NCI-H2227 treated with DMSO at 0.1 percent for 48 hours (cell line): ENCODE measurements around the gene GMEB2.
"Not testable (repeated sequence)": the region's sequence is repeated elsewhere in the genome, so short reads cannot be mapped to it uniquely, and the experiment has no call there.

Source experiments
- DNase-seq: peaks from one replicate; lab custom pipeline; 2025; lab: John Stamatoyannopoulos, UW

The GMEB2 gene

DNA sequence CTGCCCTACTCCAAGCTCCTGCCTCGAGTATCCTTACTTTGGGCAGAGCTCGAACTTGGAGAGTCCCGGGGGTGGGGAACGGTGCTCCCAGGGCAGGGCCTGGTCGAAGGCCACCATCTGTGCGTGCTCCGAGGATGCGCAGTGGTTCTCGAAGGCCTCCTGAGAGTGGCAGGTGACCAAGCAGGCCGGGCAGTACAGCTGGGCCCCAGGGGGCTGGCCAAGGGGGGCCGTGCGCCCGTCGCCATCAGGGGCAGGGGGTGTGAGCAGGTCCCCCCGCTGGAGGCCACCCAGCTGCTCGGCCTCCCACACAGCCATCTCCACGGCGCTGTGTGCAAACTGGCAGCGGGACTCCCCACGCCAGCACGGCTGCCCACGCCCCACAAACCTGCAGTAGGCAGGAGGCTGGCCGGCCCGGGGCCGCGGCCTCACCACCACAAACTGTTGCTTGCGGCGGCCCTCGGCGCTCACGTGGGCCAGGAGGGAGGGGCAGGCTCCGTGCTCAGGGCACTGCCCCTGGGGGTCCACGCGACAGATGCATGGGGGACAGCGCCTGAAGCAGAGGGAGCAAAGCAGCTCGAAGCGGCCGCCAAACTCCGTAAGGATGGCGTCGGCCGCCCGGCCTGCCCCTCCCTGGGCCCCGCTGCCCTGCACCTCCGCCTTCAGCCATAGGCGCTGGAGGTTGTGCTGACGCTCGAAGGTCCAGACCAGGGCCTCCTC, 54.7 kb downstream of the GMEB2 start:
- DNase-seq = no peak

DNA sequence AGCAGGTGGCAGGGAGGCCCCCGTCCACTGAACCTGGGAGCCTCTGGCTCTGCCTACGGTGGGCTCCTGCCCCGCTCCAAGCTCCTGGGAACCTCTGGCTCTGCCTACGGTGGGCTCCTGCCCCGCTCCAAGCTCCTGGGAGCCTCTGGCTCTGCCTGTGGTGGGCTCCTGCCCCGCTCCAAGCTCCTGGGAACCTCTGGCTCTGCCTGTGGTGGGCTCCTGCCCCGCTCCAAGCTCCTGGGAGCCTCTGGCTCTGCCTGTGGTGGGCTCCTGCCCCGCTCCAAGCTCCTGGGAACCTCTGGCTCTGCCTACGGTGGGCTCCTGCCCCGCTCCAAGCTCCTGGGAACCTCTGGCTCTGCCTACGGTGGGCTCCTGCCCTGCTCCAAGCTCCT, 55.8 kb downstream of the GMEB2 start:
- DNase-seq = not testable (repeated sequence)

DNA sequence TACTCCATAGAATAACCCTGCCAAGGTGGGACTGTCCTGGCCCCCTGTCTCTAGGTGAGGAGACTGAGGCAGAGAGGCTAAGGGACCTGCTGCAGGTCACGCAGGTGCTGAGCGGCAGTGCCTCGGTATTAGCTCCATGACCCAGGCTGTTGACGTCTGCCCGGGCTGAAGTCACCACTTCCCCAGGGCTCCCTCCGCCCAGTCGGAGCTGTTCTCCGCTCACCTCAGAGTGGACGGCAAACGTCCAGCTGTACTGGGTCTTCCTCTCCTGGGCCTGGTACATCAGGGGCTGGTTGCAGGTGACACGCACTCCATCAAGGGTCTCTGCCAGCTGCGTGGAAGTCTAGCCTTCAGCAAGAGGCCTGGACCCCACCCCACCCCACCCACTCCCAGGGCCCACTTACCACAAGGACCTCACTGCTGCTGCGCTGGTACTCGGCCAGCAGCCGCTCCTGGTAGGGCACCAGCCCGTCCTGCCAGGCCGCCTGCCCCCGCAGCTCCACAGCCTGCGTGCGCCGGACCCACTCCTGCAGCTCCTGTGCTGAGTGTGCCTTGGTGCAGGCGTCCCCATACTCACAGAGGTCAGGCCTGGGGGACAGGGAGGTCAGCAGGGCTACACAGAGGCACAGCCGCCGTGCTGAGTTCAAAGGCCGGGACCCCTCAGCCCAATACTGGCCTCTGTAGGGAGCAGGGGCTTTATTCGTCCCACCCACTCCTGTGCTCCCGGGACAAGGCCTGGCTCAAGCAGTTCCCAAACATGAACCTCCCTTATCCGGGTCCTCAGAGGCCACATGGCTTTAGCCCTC, 56.4 kb downstream of the GMEB2 start:
- DNase-seq = no peak

DNA sequence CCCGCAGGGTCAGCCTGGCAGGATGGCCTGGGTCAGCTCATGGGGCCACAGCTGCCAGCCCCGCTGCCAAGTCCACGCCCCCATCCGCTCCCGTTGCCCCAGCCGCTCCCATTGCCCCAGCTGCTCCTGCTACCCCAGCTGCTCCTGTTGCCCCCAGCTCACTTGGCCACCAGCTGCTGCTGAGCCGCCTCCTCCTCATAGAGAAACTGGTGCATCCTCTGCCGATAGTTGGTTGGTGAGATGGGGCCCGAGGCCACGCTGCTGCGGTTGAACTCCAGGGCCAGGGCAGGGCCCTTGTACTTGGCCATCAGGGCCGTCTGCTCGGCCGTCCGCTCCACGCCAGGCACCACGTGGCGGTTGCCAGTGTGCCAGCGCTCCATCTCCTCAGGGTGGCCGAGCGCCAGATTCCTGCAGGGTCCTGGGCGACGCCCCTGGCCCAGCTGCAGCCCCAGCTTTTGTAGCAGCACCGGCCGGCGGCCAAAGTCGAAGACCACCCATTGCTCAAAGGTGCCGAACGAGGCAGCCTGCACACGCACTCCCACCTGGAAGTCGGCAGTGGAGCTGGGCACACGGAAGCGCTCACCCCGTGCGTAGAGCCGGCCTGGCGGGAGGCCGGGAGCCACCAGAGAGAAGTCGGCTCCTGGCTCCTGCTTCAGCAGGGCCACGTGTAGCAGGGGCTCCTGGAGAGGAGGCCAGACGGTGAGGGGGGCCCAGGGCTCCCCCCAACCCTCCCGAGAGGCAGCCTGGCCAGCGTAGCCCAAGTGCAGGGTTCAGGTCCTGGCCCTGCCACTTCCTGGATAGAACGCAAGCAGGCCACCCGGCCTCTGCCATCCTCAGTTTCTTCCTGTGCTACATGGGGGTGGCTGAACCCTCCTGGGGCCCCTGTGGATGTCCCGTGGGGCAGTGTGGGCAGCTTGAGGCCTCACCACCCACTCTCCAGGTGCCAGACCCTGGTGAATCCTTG, 57.6 kb downstream of the GMEB2 start:
- DNase-seq = no peak

DNA sequence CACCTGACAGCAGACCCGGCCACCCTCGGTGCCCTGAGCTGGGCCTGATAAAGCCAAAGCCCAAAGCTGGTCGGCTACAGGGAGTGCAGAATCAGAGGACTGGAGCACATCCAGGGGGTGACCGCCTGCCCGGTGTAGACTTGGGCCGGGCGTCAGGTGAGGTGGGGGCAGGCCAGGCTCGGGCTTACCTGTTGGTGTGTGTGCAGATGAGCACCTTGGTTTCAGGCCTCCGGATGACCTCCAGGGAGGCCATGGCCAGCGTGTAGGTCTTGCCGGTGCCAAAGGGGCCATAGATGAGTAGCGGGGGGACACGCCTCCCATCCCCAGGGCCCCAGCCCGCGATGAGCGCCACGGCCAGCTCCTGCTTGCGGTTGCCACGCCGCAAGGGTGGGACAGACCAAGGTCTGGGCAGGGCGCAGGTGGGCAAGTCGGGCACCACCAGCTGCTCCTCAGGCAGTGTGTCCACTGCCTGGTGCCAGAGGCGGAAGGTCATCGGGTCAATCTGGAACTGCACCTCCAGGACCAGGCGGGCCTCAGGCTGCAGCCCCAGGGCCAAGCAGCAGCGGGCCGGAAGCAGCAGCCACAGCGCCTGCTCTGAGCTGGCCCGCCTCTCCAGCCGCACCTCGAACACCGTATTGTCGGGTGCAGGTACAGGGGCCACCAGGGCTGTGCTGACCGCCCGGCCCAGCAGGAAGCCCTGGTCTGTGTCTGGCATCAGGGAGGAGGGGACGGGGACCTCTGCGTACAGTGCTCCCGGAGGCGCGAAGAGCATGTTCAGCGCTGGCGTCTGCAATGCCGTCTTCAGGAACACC, 58.5 kb downstream of the GMEB2 start:
- DNase-seq = no peak

DNA sequence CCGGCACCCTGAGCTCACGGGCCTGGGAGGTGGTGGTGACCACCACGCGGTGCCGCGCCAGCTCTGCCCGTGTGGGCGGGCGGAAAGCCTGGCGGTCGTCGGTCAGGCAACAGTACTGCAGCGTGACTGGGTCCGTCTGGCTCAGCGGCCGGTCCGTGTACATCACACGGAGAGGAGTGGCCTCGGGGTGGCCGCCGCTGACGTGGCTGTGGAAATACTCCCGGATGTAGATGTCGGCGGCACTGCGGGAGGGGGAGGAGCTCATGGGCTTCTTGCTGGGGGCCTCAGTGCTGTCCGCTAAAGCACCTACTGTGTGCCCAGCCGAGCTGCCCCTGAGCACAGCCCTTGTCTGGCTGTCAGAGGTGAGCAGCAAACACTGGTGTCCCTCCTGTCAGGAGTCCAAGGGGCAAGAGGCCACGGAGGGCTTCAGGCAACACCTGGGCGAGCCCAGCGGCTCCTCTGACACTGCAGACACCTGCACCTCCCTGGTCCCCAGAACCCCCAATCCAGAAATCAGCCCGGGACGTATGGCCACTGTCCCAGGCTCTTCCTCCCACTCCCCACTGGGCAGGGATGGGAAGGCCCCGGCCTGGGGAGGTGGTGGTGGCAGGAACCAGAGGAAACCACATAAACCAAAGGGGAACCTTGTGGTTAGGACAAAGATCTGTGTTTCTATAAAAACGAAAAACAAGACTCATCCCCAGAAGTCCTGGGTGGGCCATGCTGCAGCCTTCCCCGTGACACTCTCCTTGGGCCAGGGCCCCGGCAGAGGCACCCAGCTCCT, 59.3 kb downstream of the GMEB2 start:
- DNase-seq = no peak

DNA sequence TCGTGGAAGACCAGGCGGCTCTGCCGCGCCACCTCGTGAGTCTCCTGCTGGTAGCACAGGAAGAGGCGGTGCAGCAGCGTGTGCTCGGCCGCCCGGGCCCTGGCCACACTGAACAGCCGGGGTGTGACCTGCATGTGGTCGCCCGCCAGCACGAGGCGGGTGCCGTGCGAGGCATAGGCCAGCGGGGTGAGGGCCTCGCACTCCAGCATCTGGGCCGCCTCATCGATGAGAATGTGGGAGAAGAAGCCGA, 59.8 kb downstream of the GMEB2 start:
- no peak for DNase-seq

DNA sequence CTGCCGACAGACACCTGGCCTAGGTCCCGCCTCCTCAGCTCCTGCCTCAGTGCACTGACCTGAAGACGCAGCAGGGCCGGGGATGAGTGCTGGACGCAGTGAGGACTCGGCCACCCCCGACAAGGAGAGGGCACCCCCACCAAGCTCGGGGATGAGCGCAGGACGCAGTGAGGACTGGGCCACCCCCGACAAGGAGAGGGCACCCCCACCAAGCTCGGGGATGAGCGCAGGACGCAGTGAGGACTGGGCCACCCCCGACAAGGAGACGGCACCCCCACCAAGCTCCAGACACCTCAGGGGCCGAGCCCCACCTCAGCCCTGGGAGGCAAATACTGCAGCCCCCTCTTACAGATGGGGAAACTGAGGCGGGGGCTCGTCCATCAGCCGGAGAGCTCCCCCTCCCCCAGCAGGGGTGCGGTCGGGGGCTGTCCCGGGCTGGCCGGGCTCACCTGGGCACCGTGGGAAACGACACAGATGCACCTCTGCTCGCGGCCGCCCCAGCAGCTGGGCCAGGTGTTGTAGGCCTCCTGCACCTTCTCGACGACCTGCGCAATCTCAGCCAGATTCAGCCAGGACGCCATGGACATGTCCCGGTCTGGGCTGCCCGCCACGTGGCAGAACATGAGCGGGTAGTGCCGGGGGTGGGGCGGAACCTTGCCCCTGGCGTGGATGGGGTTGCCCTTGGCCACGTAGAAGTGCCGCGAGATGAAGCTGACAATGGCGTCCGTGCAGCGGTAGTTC, 60.3 kb downstream of the GMEB2 start:
- DNase-seq = no peak

DNA sequence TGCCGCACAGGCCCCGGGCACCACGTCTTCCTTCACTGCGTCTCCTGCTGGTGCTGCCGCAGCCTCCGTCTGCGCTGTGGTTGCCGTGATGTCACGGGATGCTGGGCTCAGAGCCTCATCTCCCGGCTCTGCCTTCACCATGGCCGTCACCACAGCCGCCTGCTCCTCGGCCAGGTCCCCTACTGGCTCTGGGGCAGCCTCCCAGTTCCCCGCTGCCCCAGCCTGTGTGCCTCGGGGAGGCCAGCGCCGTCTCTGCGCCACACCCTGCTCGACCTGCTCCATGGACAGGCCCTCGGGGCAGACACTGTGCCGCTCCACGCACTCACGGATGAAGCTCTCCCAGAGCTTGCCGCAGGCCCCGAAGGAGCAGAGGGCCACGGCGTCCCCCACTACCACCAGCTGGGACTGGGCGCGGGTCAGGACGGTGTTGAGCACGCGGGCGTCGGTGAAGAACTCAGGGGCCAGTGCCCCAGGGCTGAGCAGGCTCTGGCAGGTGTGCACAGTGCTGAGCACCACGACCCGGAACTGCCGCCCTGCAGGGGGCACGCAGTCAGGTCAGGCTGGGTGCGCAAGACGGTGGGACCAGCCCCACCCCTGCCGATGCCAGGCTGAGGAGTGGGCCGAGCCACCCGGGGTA, 61.1 kb downstream of the GMEB2 start:
- no peak for DNase-seq

DNA sequence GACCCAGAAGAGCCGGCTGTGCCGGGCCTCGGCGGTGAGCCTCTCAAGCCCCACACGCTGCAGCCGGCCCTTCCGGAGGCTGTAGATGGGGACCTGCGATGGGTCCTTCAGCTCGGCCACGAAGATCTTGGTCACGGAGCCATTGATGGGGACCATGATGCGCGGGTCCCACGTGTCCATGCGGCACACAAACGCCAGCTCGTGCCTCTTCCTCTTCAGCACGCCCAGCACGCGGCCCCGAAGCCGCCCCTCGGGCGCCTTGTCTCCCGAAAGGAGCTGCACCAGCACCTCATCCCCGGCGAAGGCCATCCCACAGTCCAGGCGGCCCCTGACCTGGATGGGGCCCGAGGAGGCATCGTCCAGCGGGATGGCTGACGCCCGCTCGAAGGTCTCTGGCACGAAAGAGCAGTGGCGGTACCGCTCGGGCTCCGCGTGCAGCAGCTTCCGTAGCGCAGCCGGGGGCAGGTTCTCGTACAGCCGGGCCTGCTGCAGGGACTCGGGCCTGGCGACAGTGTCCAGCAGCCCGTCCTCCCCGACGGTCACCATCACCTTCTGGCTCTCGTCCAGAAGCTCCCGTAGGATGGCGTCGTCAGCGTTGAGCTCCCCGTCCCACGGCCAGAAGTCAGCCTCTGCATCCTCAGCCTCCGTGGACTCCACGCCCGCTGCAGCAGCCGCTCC, 61.7 kb downstream of the GMEB2 start:
- no peak for DNase-seq

DNA sequence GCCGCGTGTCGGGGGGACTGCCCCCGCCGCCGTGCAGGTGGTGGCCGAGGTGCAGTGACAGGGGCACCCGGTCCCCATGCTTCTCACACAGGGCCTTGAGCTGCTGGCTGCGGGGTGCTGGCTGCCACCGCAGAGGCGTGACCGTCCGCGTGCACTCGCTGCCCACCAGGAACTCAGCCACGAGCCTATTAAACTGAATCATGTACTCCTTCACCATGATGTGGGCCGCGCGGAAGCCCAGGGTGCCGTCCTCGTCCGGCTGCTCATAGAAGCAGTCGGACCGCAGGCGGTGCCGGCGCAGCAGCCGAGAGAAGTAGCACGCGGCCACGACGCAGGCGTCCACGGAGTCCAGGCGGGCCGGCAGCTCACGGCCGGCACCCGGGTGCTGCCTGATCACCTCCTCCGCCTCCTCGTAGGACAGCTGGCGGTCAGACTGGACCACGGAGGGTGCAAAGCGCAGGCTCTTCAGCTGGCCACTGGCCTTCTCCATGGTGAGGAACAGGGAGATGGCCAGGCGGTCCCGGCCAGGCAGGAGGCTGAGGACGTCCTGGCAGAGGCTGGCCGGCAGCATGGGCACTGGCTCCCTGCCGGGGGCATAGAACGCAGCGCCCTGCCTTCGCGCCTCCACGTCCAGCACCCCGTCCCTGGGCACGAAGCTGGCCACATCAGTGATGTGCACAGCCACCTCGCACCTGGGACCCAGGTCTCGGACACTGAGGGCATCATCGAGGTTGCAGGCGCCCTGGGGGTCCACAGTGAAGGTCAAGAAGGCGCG, 62.7 kb downstream of the GMEB2 start:
- DNase-seq = no peak

DNA sequence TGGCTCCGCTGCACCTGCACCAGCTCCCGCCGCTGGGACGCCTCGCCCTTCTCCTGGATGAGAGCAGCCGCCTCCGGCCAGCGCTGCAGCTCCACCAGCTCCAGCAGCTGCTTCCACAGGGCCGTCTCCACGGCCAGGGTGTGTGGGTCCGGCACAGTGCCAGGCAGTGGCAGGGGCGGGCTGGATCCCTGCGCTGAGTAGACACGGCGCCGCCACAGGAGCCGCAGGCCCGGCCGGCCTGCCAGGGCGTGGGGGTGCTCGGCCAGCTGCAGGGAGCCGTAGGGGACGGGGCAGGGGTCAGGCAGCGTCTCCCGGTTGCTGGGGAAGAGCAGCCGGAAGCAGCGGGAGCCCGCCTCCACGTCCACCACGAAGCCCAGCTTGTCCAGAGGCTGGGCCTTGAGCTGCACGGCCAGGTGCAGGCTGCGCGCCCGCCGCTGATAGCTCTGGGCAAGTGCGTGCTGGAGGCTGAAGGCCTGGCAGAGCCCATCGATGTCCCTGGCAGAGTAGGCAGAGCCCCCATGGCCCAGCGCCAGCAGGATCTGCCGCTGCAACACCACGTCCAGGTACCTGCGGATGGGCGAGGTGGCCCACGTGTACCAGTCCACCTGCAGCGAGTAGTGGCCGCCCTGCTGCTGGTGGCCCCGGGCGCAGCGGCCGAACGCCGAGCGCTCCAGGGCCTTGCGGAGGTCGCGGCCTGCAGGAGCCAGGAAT, 63.5 kb downstream of the GMEB2 start:
- no peak for DNase-seq

DNA sequence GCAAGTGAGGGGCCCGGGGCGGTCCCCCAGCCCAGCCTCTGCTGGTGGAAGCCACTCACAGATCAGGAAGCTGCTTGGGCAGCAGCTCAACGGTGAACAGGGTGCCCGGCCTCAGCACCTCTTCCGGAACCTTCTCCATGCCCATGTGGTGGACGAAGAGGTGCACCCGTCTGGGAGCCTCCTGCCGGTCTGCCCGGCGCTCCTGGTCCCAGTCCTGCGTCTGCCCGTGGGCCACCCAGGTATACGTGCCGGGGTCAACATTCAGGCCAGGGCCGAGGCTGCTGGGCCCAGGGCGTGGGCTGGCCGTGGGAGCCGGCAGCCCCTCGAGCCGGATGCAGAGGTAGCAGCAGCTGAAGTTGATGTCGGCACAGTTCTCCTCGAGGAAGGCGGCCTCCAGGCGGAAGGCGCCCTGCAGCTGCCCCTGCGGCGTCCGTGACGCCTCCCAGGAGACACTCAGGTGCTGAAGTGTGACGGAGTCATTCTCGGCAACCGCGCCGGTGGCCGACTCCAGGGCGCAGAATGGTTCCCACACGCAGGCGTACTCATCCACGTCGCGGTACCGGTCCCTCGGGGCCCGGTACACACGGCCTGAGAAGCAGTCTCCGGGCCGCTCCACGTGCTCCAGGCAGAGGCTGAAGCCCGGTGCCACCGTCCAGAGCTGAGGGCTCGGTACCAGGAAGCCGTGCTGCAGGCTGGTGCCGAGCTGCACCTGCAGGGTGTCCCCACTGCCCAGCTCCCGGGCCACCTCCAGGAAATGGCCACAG, 64.3 kb downstream of the GMEB2 start:
- no peak for DNase-seq

DNA sequence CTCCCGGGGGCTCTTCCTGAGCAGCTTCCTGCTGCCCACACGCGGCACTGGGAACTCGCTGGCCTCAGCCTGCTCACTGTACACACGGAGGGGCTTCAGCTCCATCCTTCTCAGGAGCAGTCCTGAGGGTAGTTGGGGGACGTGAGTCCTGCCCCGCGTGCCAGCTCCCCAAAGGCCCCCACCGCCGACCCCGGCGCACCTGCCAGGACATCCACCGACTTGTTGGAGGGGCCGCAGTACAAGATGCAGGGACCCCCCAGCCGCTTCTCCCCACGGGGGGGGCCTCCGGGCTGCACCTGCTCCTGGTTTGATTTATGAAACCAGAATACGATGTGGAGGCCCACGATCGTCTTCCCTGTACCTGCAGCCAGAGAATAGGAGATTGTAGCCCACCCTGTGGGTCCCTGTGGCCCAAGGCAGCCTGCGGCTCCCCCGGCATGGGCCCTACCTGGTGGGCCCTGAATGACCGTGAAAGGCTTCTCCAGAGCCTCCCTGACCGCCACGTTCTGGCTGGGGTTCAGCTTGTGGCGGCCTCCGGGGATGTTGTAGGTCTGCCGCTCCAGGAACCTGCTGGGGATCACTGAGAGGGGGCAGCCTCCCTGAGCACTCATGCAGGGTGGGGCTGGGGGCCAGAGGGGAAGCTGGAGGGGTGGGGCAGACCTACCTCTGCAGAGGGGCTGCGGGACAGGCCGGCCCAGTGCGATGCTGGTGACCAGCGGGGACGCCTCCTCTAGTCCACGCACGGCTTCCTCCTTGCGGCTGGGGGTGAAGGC, 65.1 kb downstream of the GMEB2 start:
- DNase-seq = no peak

DNA sequence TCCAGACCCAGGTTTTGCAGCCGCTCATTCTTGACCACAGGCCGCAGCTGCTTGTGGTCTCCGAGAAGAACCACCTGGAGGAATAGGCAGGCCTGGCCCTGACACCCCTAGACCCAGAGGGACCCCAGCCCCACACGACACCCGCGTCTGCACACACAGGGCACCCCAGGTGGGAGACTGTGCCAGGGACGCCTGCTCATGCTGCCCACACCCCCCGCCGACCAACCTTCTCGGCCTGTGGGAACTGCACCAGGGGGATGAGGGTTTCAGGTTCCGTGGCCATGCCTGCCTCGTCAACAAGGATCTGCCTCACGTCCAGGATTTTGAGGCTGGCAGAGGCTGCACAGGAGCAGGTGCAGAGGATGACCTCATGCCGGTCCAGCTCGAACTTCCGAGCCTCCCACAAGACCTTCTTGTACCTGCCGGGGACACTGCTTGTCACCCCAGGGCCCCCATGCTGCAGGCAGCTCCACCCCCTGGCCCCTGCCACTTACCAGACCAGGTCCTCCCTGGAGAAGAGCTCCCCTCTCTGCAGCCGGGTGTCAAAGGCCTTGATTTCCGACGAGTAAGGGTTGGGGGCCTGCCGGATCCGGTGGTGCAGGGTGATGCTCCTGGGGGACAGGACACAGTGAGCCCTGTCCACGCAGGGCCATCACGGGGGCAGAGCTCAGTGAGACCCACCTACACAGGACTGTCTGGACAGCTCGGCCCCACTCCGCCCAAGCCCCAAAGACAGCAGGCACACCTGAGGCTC, 65.9 kb downstream of the GMEB2 start:
- DNase-seq = no peak
